GM19463 (cell line): ENCODE measurements around the gene CAPSL.
"Not testable (repeated sequence)": the region's sequence is repeated elsewhere in the genome, so short reads cannot be mapped to it uniquely, and the experiment has no call there.

Experiments
- ATAC-seq: cut with Tn5 transposase; IDR thresholded peaks from one replicate; pipeline ENCODE4 v1.9.1; 2021; ENCODE audit warnings: mild to moderate bottlenecking, moderate library complexity; ENCODE audit not compliant: unreplicated experiment

Gene CAPSL

GRCh38 chr5:35877655-35878054 lies 60.8 kb downstream of the CAPSL start:
- ATAC-seq: no peak

- ATAC-seq: no peak
Observed at GRCh38 chr5:35876922-35877321, 61.5 kb downstream of the CAPSL start.

- no peak for ATAC-seq
Observed at GRCh38 chr5:35876454-35876853, 62.0 kb downstream of the CAPSL start.

GRCh38 chr5:35870605-35871004 lies 67.8 kb downstream of the CAPSL start:
- ATAC-seq: no peak

- ATAC-seq: no peak
Observed at GRCh38 chr5:35869685-35870277, 68.6 kb downstream of the CAPSL start.

- no peak for ATAC-seq
Observed at GRCh38 chr5:35867998-35868397, 70.4 kb downstream of the CAPSL start.

GRCh38 chr5:35863159-35863558 lies 75.3 kb downstream of the CAPSL start:
- peak; percentile 41 for ATAC-seq

GRCh38 chr5:35862126-35862525 lies 76.3 kb downstream of the CAPSL start:
- ATAC-seq: peak; percentile 45

GRCh38 chr5:35861718-35862117 lies 76.7 kb downstream of the CAPSL start:
- no peak for ATAC-seq

GRCh38 chr5:35860686-35861085 lies 77.7 kb downstream of the CAPSL start:
- ATAC-seq: no peak

GRCh38 chr5:35859101-35859661 lies 79.2 kb downstream of the CAPSL start:
- ATAC-seq: no peak

- no peak for ATAC-seq
Observed at GRCh38 chr5:35857606-35858205, 80.7 kb downstream of the CAPSL start.

GRCh38 chr5:35856765-35857351 lies 81.6 kb downstream of the CAPSL start, which contains the start of gene IL7R:
TSS of gene IL7R (plus strand) at chr5:35856891. CDS start at chr5:35856978, 87 bp downstream.
- ATAC-seq: peak; percentile 42

- not testable (repeated sequence) for ATAC-seq
Observed at GRCh38 chr5:35856186-35856764, 82.1 kb downstream of the CAPSL start.

GRCh38 chr5:35855187-35855586 lies 83.2 kb downstream of the CAPSL start:
- no peak for ATAC-seq
